ENCODE results near the gene GLI2. TPM values are rescaled to one million over a fixed set of nuclear protein-coding genes. Genes with fewer than 3 reads are reported as not detected.

GLI2 gene
- total RNA-seq, 1 donor, result 10.1 TPM

DNA sequence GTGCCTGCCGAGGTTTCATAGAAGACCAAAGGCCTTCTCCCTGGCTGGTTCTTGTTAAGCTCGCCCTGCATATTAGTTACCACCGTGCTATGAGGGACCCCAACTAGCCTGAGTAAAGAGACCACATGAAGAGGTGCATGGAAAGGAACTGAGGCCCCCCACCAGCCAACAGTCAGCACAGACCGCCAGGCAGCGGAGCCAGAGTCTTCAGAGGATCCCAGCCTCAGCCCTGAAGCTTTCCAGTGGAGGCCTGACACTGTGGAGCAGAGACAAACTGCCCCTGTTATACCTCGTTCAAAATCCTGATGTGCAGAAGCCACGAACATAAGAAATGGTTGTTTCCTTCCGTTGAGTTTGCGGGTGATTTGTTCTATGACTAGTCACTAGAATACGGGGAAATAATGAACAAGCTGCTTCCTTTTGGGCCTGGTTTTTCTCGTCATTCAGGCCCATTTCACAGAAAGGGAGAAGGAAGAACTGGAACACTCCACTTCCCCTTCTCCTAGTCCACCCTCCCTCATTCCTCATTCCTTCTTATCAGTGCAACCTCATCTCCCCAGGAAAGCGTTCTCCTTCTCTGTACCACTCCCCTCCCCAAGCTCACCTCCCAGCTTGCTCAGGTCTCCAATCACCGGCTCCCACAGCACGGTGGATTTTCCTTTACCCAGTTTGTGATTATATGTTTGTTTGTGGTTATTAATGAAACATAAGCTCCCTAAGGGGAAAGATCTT lies 3.0 kb upstream of the GLI2 start:
- no peak for DNase-seq (ENCODE audit: insufficient read length, low spot score, missing footprints)
- no peaks in the 10 kb centered on the region for H3K27me3 ChIP-seq (ENCODE audit: insufficient read depth, low read length)
- H3K27ac ChIP-seq (ENCODE audit: low read depth, low read length), result no peak overlapping the region
- H4K20me1 ChIP-seq (ENCODE audit: insufficient read depth, low read length), result peaks cover under 1% of the 10 kb centered on the region
- H3K4me1 ChIP-seq (ENCODE audit: insufficient read depth, low read length), result peaks cover 19% of the 10 kb centered on the region
- H3K36me3 ChIP-seq (ENCODE audit: insufficient read depth, low read length), result no peaks in the 10 kb centered on the region
- no peak for TF ChIP-seq CTCF (IDR thresholded peaks at IDR 0.05; ENCODE audit: extremely low read depth, low read depth, low read length)
- no peaks in the 10 kb centered on the region for H3K9me3 ChIP-seq (ENCODE audit: low read depth, low read length)
- no peak overlapping the region for H3K4me3 ChIP-seq (ENCODE audit: insufficient read depth, low read length)
- H2AFZ ChIP-seq (ENCODE audit: low read length), result no peak overlapping the region
- no peak overlapping the region for H3K4me2 ChIP-seq (ENCODE audit: insufficient read depth, low read length)
- peaks cover 4% of the 10 kb centered on the region for H3K79me2 ChIP-seq (ENCODE audit: insufficient read depth, low read length)

GRCh38 chr2:120733238-120733932 lies 2.3 kb upstream of the GLI2 start:
- no peak overlapping the region for H2AFZ ChIP-seq (ENCODE audit: low read length)
- no peak for TF ChIP-seq CTCF (IDR thresholded peaks at IDR 0.05; ENCODE audit: extremely low read depth, low read depth, low read length)
- H3K36me3 ChIP-seq (ENCODE audit: insufficient read depth, low read length), result no peaks in the 10 kb centered on the region
- DNase-seq (ENCODE audit: insufficient read length, low spot score, missing footprints), result no peak
- H3K4me1 ChIP-seq (ENCODE audit: insufficient read depth, low read length), result peaks cover 26% of the 10 kb centered on the region
- H3K79me2 ChIP-seq (ENCODE audit: insufficient read depth, low read length), result peaks cover 11% of the 10 kb centered on the region
- H3K4me3 ChIP-seq (ENCODE audit: insufficient read depth, low read length), result no peak overlapping the region
- H3K27me3 ChIP-seq (ENCODE audit: insufficient read depth, low read length), result no peaks in the 10 kb centered on the region
- H4K20me1 ChIP-seq (ENCODE audit: insufficient read depth, low read length), result peaks cover 5% of the 10 kb centered on the region
- H3K9me3 ChIP-seq (ENCODE audit: low read depth, low read length), result no peaks in the 10 kb centered on the region
- no peak overlapping the region for H3K4me2 ChIP-seq (ENCODE audit: insufficient read depth, low read length)
- H3K27ac ChIP-seq (ENCODE audit: low read depth, low read length), result no peak overlapping the region

GRCh38 chr2:120734930-120735651 lies 577 bp upstream of the GLI2 start:
- H3K4me2 ChIP-seq (ENCODE audit: insufficient read depth, low read length), result peak overlapping the region; percentile 90
- no peaks in the 10 kb centered on the region for H3K9me3 ChIP-seq (ENCODE audit: low read depth, low read length)
- H3K79me2 ChIP-seq (ENCODE audit: insufficient read depth, low read length), result peaks cover 28% of the 10 kb centered on the region
- peaks cover 12% of the 10 kb centered on the region for H4K20me1 ChIP-seq (ENCODE audit: insufficient read depth, low read length)
- no peak for TF ChIP-seq CTCF (IDR thresholded peaks at IDR 0.05; ENCODE audit: extremely low read depth, low read depth, low read length)
- H3K27ac ChIP-seq (ENCODE audit: low read depth, low read length), result peak overlapping the region; percentile 37
- H3K36me3 ChIP-seq (ENCODE audit: insufficient read depth, low read length), result no peaks in the 10 kb centered on the region
- peaks cover 20% of the 10 kb centered on the region for H3K4me1 ChIP-seq (ENCODE audit: insufficient read depth, low read length)
- no peaks in the 10 kb centered on the region for H3K27me3 ChIP-seq (ENCODE audit: insufficient read depth, low read length)
- H2AFZ ChIP-seq (ENCODE audit: low read length), result peak overlapping the region; percentile 82
- H3K4me3 ChIP-seq (ENCODE audit: insufficient read depth, low read length), result peak overlapping the region; percentile 88
- no peak for DNase-seq (ENCODE audit: insufficient read length, low spot score, missing footprints)
